ENCODE measurements around the gene FUNDC2.

FUNDC2 gene

GRCh38 chrX:155000841-155001240 lies 25.8 kb upstream of the FUNDC2 start:
- Histone ChIP-seq H3K27ac (ENCODE audit: extremely low read depth, low read depth, low read length) (no peak overlapping the region), H3K4me1 (ENCODE audit: control insufficient read depth, insufficient read depth, low read length) (no peaks in the 10 kb centered on the region), H3K9me3 (ENCODE audit: control insufficient read depth, insufficient read depth, low read depth, low read length) (no peaks in the 10 kb centered on the region), H3K36me3 (ENCODE audit: control insufficient read depth in 2 of 2, insufficient read depth in 1 of 2, low read length in 2 of 2) (no peaks in the 10 kb centered on the region), H3K4me3 (ENCODE audit: low read depth, low read length) (no peak overlapping the region)
- TF ChIP-seq ZNF529 (tag by site-specific recombination; IDR thresholded peaks at IDR 0.05; ENCODE audit: insufficient replicate concordance) (no peak), ZNF169 (tag by site-specific recombination; IDR thresholded peaks at IDR 0.05) (no peak), HOXD13 (CRISPR knock-in tag; IDR thresholded peaks at IDR 0.05; ENCODE audit: borderline replicate concordance) (no peak), SP2 (tag by site-specific recombination; IDR thresholded peaks at IDR 0.05) (no peak), ZNF155 (tag by site-specific recombination; IDR thresholded peaks at IDR 0.05) (no peak)
- TF ChIP-seq, protein P1, sequence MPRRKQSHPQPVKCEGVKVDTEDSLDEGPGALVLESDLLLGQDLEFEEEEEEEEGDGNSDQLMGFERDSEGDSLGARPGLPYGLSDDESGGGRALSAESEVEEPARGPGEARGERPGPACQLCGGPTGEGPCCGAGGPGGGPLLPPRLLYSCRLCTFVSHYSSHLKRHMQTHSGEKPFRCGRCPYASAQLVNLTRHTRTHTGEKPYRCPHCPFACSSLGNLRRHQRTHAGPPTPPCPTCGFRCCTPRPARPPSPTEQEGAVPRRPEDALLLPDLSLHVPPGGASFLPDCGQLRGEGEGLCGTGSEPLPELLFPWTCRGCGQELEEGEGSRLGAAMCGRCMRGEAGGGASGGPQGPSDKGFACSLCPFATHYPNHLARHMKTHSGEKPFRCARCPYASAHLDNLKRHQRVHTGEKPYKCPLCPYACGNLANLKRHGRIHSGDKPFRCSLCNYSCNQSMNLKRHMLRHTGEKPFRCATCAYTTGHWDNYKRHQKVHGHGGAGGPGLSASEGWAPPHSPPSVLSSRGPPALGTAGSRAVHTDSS (tag by site-specific recombination; IDR thresholded peaks at IDR 0.05) = no peak
- CTCF ChIA-PET = no interaction called here
- POLR2A ChIA-PET = no interaction called here

- ChIA-PET POLR2A (no interaction called here), CTCF (no interaction called here)
- Histone ChIP-seq H3K9me3 (ENCODE audit: control insufficient read depth, insufficient read depth, low read depth, low read length) (no peaks in the 10 kb centered on the region), H3K27ac (ENCODE audit: extremely low read depth, low read depth, low read length) (no peak overlapping the region), H3K36me3 (ENCODE audit: control insufficient read depth in 2 of 2, insufficient read depth in 1 of 2, low read length in 2 of 2) (no peaks in the 10 kb centered on the region), H3K4me3 (ENCODE audit: low read depth, low read length) (no peak overlapping the region), H3K4me1 (ENCODE audit: control insufficient read depth, insufficient read depth, low read length) (no peaks in the 10 kb centered on the region)
- TF ChIP-seq ZNF768 (tag by site-specific recombination; IDR thresholded peaks at IDR 0.05) = no peak
- no peak for TF ChIP-seq ZXDB (tag by site-specific recombination; IDR thresholded peaks at IDR 0.05)
- no peak for TF ChIP-seq ZNF510 (tag by site-specific recombination; IDR thresholded peaks at IDR 0.05; ENCODE audit: insufficient replicate concordance)
- no peak for TF ChIP-seq ZNF121 (tag by site-specific recombination; IDR thresholded peaks at IDR 0.05)
- TF ChIP-seq ZNF521 (tag by site-specific recombination; IDR thresholded peaks at IDR 0.05) = no peak
- no peak for TF ChIP-seq ZNF529 (tag by site-specific recombination; IDR thresholded peaks at IDR 0.05; ENCODE audit: insufficient replicate concordance)
- TF ChIP-seq KLF7 (tag by site-specific recombination; IDR thresholded peaks at IDR 0.05; ENCODE audit: borderline replicate concordance) = no peak
- no peak for TF ChIP-seq ZNF202 (tag by site-specific recombination; IDR thresholded peaks at IDR 0.05; ENCODE audit: borderline replicate concordance)
- no peak for TF ChIP-seq ZNF654 (tag by site-specific recombination; IDR thresholded peaks at IDR 0.05; ENCODE audit: low read depth)
- TF ChIP-seq, protein P2, sequence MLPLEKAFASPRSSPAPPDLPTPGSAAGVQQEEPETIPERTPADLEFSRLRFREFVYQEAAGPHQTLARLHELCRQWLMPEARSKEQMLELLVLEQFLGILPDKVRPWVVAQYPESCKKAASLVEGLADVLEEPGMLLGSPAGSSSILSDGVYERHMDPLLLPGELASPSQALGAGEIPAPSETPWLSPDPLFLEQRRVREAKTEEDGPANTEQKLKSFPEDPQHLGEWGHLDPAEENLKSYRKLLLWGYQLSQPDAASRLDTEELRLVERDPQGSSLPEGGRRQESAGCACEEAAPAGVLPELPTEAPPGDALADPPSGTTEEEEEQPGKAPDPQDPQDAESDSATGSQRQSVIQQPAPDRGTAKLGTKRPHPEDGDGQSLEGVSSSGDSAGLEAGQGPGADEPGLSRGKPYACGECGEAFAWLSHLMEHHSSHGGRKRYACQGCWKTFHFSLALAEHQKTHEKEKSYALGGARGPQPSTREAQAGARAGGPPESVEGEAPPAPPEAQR (tag by site-specific recombination; IDR thresholded peaks at IDR 0.05) = no peak
- TF ChIP-seq, protein P3, sequence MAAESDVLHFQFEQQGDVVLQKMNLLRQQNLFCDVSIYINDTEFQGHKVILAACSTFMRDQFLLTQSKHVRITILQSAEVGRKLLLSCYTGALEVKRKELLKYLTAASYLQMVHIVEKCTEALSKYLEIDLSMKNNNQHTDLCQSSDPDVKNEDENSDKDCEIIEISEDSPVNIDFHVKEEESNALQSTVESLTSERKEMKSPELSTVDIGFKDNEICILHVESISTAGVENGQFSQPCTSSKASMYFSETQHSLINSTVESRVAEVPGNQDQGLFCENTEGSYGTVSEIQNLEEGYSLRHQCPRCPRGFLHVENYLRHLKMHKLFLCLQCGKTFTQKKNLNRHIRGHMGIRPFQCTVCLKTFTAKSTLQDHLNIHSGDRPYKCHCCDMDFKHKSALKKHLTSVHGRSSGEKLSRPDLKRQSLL (tag by site-specific recombination; IDR thresholded peaks at IDR 0.05) = no peak
- no peak for TF ChIP-seq ZBTB7A (tag by site-specific recombination; IDR thresholded peaks at IDR 0.05; ENCODE audit: low read depth)
- no peak for TF ChIP-seq GLI4 (tag by site-specific recombination; IDR thresholded peaks at IDR 0.05)
- TF ChIP-seq OSR2 (tag by site-specific recombination; IDR thresholded peaks at IDR 0.05) = no peak
Observed at GRCh38 chrX:155001873-155002272, 24.8 kb upstream of the FUNDC2 start.

- Histone ChIP-seq H3K9me3 (ENCODE audit: control insufficient read depth, insufficient read depth, low read depth, low read length) (no peaks in the 10 kb centered on the region), H3K4me1 (ENCODE audit: control insufficient read depth, insufficient read depth, low read length) (no peaks in the 10 kb centered on the region), H3K36me3 (ENCODE audit: control insufficient read depth in 2 of 2, insufficient read depth in 1 of 2, low read length in 2 of 2) (no peaks in the 10 kb centered on the region), H3K4me3 (ENCODE audit: low read depth, low read length) (no peak overlapping the region), H3K27ac (ENCODE audit: extremely low read depth, low read depth, low read length) (no peak overlapping the region)
- ChIA-PET POLR2A (no interaction called here), CTCF (interaction anchor here (0.6 kb wide), 1 partner anchor 11 kb away, joined by 4 read pairs; no protein-coding TSS in a partner anchor)
- TF ChIP-seq ZNF791 (tag by site-specific recombination; IDR thresholded peaks at IDR 0.05) (no peak), ZNF398 (tag by site-specific recombination; IDR thresholded peaks at IDR 0.05) (no peak), ZSCAN30 (tag by site-specific recombination; IDR thresholded peaks at IDR 0.05) (no peak), REPIN1 (tag by site-specific recombination; IDR thresholded peaks at IDR 0.05; ENCODE audit: low read depth) (no peak)
- TF ChIP-seq, protein P4, sequence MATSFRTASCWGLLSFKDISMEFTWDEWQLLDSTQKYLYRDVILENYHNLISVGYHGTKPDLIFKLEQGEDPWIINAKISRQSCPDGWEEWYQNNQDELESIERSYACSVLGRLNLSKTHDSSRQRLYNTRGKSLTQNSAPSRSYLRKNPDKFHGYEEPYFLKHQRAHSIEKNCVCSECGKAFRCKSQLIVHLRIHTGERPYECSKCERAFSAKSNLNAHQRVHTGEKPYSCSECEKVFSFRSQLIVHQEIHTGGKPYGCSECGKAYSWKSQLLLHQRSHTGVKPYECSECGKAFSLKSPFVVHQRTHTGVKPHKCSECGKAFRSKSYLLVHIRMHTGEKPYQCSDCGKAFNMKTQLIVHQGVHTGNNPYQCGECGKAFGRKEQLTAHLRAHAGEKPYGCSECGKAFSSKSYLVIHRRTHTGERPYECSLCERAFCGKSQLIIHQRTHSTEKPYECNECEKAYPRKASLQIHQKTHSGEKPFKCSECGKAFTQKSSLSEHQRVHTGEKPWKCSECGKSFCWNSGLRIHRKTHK (tag by site-specific recombination; IDR thresholded peaks at IDR 0.05) = no peak
- TF ChIP-seq, protein P5, sequence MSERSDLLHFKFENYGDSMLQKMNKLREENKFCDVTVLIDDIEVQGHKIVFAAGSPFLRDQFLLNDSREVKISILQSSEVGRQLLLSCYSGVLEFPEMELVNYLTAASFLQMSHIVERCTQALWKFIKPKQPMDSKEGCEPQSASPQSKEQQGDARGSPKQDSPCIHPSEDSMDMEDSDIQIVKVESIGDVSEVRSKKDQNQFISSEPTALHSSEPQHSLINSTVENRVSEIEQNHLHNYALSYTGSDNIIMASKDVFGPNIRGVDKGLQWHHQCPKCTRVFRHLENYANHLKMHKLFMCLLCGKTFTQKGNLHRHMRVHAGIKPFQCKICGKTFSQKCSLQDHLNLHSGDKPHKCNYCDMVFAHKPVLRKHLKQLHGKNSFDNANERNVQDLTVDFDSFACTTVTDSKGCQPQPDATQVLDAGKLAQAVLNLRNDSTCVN (tag by site-specific recombination; optimal IDR thresholded peaks at IDR 0.05) = no peak
Observed at GRCh38 chrX:155005190-155005589, 21.5 kb upstream of the FUNDC2 start.
